Stomach (tissue), 4 donors: Measurements from ENCODE around the gene AGAP3.

Experiments used
- CTCF ChIP-seq, 7 experiments: fragments of 450-650 bp in 4 of 7; fragments of 200-600 bp in 3 of 7; sonication (generic) in 3 of 7; IDR thresholded peaks; one replicate each; pipeline ENCODE4 v1.5.1; 2016 to 2019; ENCODE audit warnings: antibody characterized with exemption in 7 of 7, control low read depth in 2 of 7, mild to moderate bottlenecking in 1 of 7
- POLR2A ChIP-seq, 4 donors: fragments of 450-650 bp; IDR thresholded peaks; one replicate each; pipeline ENCODE4 v1.6.1; 2016; ENCODE audit warnings: antibody characterized with exemption in 4 of 4, control low read depth in 2 of 4, mild to moderate bottlenecking in 1 of 4, moderate library complexity in 1 of 4
- POLR2AphosphoS5 ChIP-seq, 3 donors: sonication (generic); formaldehyde crosslinking; IDR thresholded peaks; one replicate each; pipeline ENCODE4 v1.6.1; 2016; ENCODE audit warnings: antibody characterized with exemption in 3 of 3

- TF ChIP-seq POLR2AphosphoS5 (IDR thresholded peaks at IDR 0.05) (no peak), CTCF (IDR thresholded peaks at IDR 0.05) (peak in 2 of 7 experiments; percentile 6 to 16), POLR2A (IDR thresholded peaks at IDR 0.05) (no peak)
Observed at GRCh38 chr7:151122276-151122675, 36.0 kb downstream of the AGAP3 start.
